ENCODE results near the gene CTPS1. TPM values are rescaled to one million over a fixed set of nuclear protein-coding genes. Genes with fewer than 3 reads are reported as not detected.

The CTPS1 gene
- polyA plus RNA-seq, 2 of the 4 experiments (the other 2 are of a cell fraction), result 159 to 181 TPM

DNA sequence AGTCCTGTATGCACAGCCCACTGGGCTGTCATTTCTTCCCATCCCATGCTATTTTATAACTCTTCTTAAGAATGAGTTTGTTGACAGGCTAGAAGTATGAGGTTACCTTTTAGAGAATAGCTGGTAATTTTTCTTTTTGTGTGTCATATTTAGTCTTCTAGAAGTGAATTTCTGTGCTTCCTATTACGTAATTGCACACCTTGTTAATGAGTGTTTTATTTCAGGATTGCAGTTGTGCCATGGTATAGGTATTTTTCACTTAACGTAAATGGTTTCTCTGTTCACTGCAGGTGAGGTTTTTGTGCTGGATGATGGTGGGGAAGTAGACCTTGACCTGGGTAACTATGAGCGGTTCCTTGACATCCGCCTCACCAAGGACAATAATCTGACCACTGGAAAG, 5.0 kb downstream of the CTPS1 start:
- 88% methylated on average over 4 of the region's 4 CpGs for WGBS (ENCODE audit: missing lambda C conversion rate)

GRCh38 chr1:40985161-40985560, 5.7 kb downstream of the CTPS1 start:
- ChIA-PET POLR2A (interaction anchor here (0.9 to 1.1 kb wide), 2 partner anchors 123 to 177 kb away, joined by 3 read pairs; partner anchors contain the start of gene CITED4), CTCF (interaction anchor here (1.6 to 2.5 kb wide), 2 partner anchors 18 to 122 kb away, joined by 3 to 12 read pairs; partner anchors contain the start of gene CITED4)
- no peak for FAIRE-seq
- Histone ChIP-seq H3K27ac (peak overlapping the region in 1 of 2 experiments; percentile 62; a peak in 4 of 6 replicates), H3K4me3 (peak overlapping the region; percentile 93; the same call in 2 of the 3 replicates), H3K9me3 (no peaks in the 10 kb centered on the region), H3K4me2 (peak overlapping the region; percentile 93), H3K4me1 (peaks cover 76% of the 10 kb centered on the region)
- DNase-seq (ENCODE audit: low read depth in 1 of 2, low spot score in 1 of 2), result no peak
- no peak for ATAC-seq
- 71% methylated on average over 5 of the region's 5 CpGs for whole genome bisulfite sequencing (ENCODE audit: missing lambda C conversion rate)
- no peak for TF ChIP-seq ZSCAN20 (CRISPR knock-in tag; IDR thresholded peaks at IDR 0.05)
- TF ChIP-seq JUN (IDR thresholded peaks at IDR 0.05), result 0 out of 5 replicates have a peak, but pooled peaks of 1 of the 2 experiments have one; percentile 8

More for the DNA sequence above, 5.0 kb downstream of the CTPS1 start:
- ChIA-PET CTCF (interaction anchor here (1.6 to 2.5 kb wide), 2 partner anchors 18 to 122 kb away, joined by 3 to 12 read pairs; partner anchors contain the start of gene CITED4), POLR2A (interaction anchor here (0.9 kb wide), 1 partner anchor 177 kb away, joined by 3 read pairs; no protein-coding TSS in a partner anchor)
- Histone ChIP-seq H3K4me2 (peak overlapping the region; percentile 93), H3K9me3 (no peaks in the 10 kb centered on the region), H3K27ac (peak overlapping the region in 1 of 2 experiments; percentile 62; a peak in 2 of 6 replicates), H3K4me3 (peak overlapping the region; percentile 93), H3K4me1 (peaks cover 70% of the 10 kb centered on the region)
- no peak for TF ChIP-seq MYC (IDR thresholded peaks at IDR 0.05; ENCODE audit: borderline replicate concordance, low read length)
- TF ChIP-seq CEBPB (IDR thresholded peaks at IDR 0.05), result peak in 1 of 2 experiments; percentile 29; a peak in 1 of 4 replicates
- no peak for TF ChIP-seq ZFP36 (IDR thresholded peaks at IDR 0.05; ENCODE audit: borderline replicate concordance, partially characterized antibody)
- TF ChIP-seq, protein P1, sequence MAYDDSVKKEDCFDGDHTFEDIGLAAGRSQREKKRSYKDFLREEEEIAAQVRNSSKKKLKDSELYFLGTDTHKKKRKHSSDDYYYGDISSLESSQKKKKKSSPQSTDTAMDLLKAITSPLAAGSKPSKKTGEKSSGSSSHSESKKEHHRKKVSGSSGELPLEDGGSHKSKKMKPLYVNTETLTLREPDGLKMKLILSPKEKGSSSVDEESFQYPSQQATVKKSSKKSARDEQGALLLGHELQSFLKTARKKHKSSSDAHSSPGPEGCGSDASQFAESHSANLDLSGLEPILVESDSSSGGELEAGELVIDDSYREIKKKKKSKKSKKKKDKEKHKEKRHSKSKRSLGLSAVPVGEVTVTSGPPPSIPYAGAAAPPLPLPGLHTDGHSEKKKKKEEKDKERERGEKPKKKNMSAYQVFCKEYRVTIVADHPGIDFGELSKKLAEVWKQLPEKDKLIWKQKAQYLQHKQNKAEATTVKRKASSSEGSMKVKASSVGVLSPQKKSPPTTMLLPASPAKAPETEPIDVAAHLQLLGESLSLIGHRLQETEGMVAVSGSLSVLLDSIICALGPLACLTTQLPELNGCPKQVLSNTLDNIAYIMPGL (CRISPR knock-in tag; IDR thresholded peaks at IDR 0.05; ENCODE audit: borderline replicate concordance), result 0 out of 2 replicates have a peak, but pooled peaks have one; percentile 23
- FAIRE-seq (no peak), DNase-seq (ENCODE audit: low read depth in 1 of 2, low spot score in 1 of 2) (no peak), ATAC-seq (no peak)

GRCh38 chr1:40985875-40986274, 6.4 kb downstream of the CTPS1 start:
- WGBS (ENCODE audit: missing lambda C conversion rate), result 66% methylated on average over 3 of the region's 3 CpGs
- peak overlapping the region in 1 of 2 experiments; percentile 62; a peak in 3 of 6 replicates for H3K27ac ChIP-seq
- DNase-seq (ENCODE audit: low read depth in 1 of 2, low spot score in 1 of 2), result no peak
- TF ChIP-seq, protein P2, sequence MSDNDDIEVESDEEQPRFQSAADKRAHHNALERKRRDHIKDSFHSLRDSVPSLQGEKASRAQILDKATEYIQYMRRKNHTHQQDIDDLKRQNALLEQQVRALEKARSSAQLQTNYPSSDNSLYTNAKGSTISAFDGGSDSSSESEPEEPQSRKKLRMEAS (IDR thresholded peaks at IDR 0.05), result no peak
- TF ChIP-seq HEYL (CRISPR knock-in tag; IDR thresholded peaks at IDR 0.05) (no peak), POLR2A (IDR thresholded peaks at IDR 0.05; ENCODE audit: low read length) (no peak), FOSB (CRISPR knock-in tag; IDR thresholded peaks at IDR 0.05) (no peak), E2F6 (IDR thresholded peaks at IDR 0.05; ENCODE audit: borderline replicate concordance, low read depth) (no peak), ZC3H11A (IDR thresholded peaks at IDR 0.05) (no peak), KDM5A (IDR thresholded peaks at IDR 0.05) (no peak), ZNF302 (CRISPR knock-in tag; IDR thresholded peaks at IDR 0.05) (no peak), CBX2 (IDR thresholded peaks at IDR 0.05; ENCODE audit: borderline replicate concordance, low read depth) (no peak), PHF8 (IDR thresholded peaks at IDR 0.05; ENCODE audit: borderline replicate concordance, low read depth) (no peak), CBX8 (IDR thresholded peaks at IDR 0.05) (no peak), ATOH8 (CRISPR knock-in tag; IDR thresholded peaks at IDR 0.05; ENCODE audit: low read depth) (no peak), HOXA7 (CRISPR knock-in tag; IDR thresholded peaks at IDR 0.05) (no peak), RNF2 (IDR thresholded peaks at IDR 0.05; ENCODE audit: borderline replicate concordance, low read depth) (no peak)
- TF ChIP-seq, protein P3, sequence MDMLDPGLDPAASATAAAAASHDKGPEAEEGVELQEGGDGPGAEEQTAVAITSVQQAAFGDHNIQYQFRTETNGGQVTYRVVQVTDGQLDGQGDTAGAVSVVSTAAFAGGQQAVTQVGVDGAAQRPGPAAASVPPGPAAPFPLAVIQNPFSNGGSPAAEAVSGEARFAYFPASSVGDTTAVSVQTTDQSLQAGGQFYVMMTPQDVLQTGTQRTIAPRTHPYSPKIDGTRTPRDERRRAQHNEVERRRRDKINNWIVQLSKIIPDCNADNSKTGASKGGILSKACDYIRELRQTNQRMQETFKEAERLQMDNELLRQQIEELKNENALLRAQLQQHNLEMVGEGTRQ (IDR thresholded peaks at IDR 0.05), result no peak
- TF ChIP-seq, protein P4, sequence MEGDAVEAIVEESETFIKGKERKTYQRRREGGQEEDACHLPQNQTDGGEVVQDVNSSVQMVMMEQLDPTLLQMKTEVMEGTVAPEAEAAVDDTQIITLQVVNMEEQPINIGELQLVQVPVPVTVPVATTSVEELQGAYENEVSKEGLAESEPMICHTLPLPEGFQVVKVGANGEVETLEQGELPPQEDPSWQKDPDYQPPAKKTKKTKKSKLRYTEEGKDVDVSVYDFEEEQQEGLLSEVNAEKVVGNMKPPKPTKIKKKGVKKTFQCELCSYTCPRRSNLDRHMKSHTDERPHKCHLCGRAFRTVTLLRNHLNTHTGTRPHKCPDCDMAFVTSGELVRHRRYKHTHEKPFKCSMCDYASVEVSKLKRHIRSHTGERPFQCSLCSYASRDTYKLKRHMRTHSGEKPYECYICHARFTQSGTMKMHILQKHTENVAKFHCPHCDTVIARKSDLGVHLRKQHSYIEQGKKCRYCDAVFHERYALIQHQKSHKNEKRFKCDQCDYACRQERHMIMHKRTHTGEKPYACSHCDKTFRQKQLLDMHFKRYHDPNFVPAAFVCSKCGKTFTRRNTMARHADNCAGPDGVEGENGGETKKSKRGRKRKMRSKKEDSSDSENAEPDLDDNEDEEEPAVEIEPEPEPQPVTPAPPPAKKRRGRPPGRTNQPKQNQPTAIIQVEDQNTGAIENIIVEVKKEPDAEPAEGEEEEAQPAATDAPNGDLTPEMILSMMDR (IDR thresholded peaks at IDR 0.05), result no peak
- FAIRE-seq, result no peak
- POLR2A ChIA-PET, result interaction anchor here (1.1 to 1.9 kb wide), 2 partner anchors 18 to 124 kb away, joined by 3 to 7 read pairs; partner anchors contain the start of gene CITED4
- ATAC-seq, result no peak
- peaks cover 83% of the 10 kb centered on the region for H3K4me1 ChIP-seq
- peak overlapping the region; percentile 19; the same call in 2 of the 3 replicates for H3K4me3 ChIP-seq
- CTCF ChIA-PET, result interaction anchor here (0.7 to 2.5 kb wide), 2 partner anchors 9 to 17 kb away, joined by 5 to 12 read pairs; no protein-coding TSS in a partner anchor
- H3K4me2 ChIP-seq, result peak overlapping the region; percentile 93
- H3K9me3 ChIP-seq, result no peaks in the 10 kb centered on the region

Data from A549 (cell line).